Astrocyte of the spinal cord (primary cell): ENCODE measurements around the gene PRKCE.

Experiments used
- DNase-seq: peaks from one replicate; pipeline ENCODE4 v3.0.0; 2011; ENCODE audit warnings: low read depth, low spot score
- H3K4me3 ChIP-seq: 2 replicates; pipeline ENCODE4 v1.5.1; 2011; ENCODE audit warnings: low read depth, mild to moderate bottlenecking, low read length, moderate library complexity
- CTCF ChIP-seq: IDR thresholded peaks from 2 replicates; pipeline ENCODE4 v1.5.1; 2012; ENCODE audit warnings: low read depth, mild to moderate bottlenecking, low read length, inconsistent platforms
- in situ Hi-C: cut with HindIII; loops from 2 replicates; pipeline ENCODE4 v1.10.0; 2017; ENCODE audit warnings: low sequenced_read_pairs

The PRKCE gene

DNA sequence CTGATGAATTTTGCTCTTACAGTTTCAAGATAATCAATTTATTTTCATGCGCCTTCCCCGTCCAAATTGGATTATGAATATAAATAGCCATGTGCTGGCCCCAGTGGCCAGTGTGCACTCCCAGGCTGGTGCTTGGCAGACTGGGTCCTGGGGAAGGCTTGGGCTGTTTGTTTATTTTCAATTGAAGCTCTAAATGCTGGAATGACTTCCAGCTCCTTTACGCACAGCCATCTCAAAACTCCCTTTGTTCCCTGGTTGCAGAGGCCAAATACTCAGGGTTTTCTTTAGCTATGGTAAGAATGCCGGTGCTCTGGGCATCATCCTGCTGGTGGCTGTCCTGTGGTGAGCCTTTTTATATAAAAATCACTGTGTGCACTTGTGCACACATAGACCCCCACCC, 131.5 kb downstream of the PRKCE start:
- no peak overlapping the region for H3K4me3 ChIP-seq
- no peak for DNase-seq
- no peak for TF ChIP-seq CTCF
- in situ Hi-C loops, result no loop called here

DNA sequence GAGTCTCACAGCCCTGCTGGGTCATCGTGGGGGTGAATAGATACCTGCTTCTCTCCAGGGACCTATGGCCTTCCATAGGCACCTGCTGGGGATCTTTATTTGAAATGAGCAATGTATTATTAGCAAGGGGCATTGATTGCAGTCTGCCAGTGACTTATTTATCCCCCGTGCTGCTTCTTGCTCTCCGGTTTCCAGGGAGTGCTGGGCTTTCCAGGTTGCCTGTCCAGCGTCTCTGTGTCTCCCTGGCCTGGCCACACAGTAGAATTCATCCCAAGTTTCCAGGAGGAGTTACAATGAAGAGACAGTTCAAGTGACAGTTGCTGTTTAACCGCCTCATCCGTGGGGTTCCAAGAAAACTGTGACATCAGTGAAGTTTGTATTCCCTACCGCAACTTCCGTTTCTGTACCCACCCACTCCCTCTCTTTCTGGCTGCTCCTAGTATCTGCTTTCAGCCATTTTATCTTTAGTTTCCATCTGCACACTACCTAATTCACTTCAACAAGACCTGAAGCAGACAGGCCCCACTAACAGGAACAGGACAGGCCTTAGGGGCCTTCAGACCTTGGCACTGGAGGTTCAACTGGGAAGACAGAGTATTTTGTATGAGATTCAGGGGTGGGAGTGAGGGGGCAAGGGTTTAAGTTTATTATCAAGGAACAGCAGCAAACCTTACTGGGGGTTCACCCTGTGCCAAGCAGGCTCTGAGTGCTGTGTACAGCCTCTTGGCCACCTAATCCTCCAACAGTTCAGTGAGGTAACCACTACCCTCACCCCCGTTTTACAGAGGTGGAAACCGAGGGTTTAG, 134.8 kb downstream of the PRKCE start:
- TF ChIP-seq CTCF, result no peak
- no peak overlapping the region for H3K4me3 ChIP-seq
- no peak for DNase-seq
- in situ Hi-C loops, result no loop called here

DNA sequence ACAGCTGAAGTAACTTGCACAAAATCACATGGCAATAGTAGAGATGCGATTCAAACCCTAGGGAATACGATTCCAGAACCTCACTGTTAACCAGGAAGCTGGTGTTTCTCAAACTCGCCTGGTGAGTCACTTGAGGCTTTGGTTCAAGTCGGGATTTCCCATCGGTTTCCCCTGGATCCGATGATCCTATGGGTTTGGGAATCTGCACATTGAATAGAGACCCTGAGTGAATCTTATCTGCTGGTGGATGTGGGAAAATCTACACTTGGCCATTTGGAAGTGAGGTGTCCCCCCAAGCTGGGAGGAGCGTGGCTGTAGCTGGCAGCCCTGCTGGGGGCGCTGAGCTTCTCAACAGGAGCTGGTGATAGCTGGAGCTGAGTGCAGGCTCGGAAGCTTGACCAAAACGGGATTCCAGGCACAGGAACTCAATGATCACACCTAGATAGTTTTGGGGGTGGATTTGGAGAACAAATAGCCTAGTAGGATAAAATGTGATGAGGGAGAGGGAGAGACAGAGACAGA, 135.4 kb downstream of the PRKCE start:
- no peak for TF ChIP-seq CTCF
- no peak overlapping the region for H3K4me3 ChIP-seq
- no peak for DNase-seq
- in situ Hi-C loops, result no loop called here

- in situ Hi-C loops, result no loop called here
- DNase-seq, result no peak
- no peak for TF ChIP-seq CTCF
- H3K4me3 ChIP-seq, result no peak overlapping the region
Observed at GRCh38 chr2:45788401-45788800, 136.9 kb downstream of the PRKCE start.

GRCh38 chr2:45789317-45789716, 137.8 kb downstream of the PRKCE start:
- DNase-seq, result no peak
- H3K4me3 ChIP-seq, result no peak overlapping the region
- no peak for TF ChIP-seq CTCF
- in situ Hi-C loops, result no loop called here

DNA sequence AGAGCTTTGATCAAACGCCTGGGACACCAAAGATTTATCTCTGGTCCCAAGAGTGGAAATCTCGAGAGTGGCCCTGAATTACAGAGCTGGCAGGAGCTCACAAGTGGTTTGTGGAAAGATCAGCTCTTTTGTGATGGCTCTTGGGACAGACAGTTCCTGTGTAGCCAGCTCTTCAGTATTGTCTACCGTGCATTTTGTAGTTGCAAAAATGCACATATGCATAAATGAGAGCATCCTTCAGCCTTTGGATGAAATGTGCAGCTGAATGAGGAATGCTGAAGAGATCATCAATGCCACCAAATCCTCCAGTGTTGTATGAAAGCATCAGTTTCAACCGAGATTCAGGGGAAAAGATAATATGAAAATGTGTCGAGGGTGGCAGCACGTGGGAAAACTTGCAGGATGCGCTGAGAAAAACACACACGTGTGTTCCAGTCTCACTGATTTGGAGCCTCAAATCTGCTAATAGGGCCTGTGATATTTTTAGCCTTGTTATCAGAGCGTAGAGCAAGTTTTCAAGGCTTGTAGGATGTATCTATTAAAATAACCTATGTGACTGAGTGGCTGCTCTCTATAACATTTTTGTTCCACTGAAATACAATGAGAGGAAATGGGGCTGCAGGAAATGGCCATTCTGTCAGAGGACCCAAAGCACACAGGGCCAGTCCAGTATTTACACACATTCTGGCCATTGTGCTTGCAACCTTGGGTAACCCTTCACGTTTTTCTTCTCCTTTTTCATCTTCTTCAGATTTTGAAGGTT, 138.7 kb downstream of the PRKCE start:
- DNase-seq, result no peak
- in situ Hi-C loops, result no loop called here
- no peak for TF ChIP-seq CTCF
- no peak overlapping the region for H3K4me3 ChIP-seq
